ENCODE measurements around the gene ZBTB49. TPM values are rescaled to one million over a fixed set of nuclear protein-coding genes. Genes with fewer than 3 reads are reported as not detected.
"Not testable (repeated sequence)": the region's sequence is repeated elsewhere in the genome, so short reads cannot be mapped to it uniquely, and the experiment has no call there.

ZBTB49 gene
- total RNA-seq, 3 donors from 2014 or later (not counting 1 experiment from before 2014, with no cell fraction given): 19.3 to 36.5 (median 30.0) TPM

DNA sequence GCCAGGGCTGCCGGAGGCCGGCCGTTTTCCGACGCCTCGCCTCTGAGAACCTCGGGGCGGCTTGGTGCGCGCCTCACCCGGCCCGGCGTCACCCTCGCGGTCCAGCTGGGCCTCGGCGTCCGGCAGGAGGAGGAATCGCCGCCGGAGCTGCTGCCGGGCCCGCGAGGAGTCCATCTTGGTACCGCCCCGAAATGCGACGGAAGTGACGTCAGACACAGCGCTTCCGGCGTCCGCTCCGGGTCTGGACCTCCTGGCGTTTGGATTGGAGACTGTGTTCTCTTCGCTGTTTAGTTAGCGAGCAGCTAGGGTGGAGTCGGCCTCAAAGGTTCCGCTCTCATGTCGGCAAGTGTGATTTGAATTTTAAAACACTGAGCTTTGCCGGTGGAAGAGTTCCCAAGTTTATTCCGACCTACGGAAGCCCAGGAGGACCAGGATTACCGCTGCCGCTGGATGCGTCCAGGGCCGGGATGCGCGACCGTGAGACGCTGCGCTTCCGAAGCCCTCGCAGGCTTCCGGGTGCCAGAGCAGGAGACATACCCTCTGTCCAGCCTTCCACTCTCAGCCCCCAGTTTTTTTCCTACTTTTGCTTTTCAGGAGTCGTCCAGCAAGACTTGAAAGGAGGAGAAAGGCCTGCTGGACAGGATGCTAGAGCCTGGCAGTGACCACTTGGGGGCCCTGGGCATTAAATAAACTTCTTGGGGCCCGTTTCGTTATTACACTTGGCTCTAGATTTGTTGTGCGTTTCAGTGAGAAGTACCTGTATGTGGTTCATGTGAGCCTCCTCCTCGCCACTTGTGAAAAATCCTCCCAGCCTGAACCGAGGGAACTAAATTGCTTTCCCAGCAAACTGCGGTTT, 41.8 kb upstream of the ZBTB49 start, which contains the start of gene TMEM128:
TMEM128 (minus strand) TSS at position 195 of the 856 bp plus-strand sequence; CDS start at position 174, 21 bp downstream.
- H3K27me3 Mint-ChIP-seq (ENCODE audit: low read depth in 2 of 2): no peaks in the 10 kb centered on the region
- peak within 1 kb of the TSS; percentile 68 for H3K4me3 ChIP-seq (ENCODE audit: low read length)
- H3K4me1 Mint-ChIP-seq: peaks cover 21 to 36% of the 10 kb centered on the region in 2 donors
- peaks cover 18% of the 10 kb centered on the region for H3K36me3 ChIP-seq (ENCODE audit: control insufficient read depth, insufficient read depth, low read length)
- no peaks in the 10 kb centered on the region for H3K27me3 ChIP-seq (ENCODE audit: control insufficient read depth, insufficient read depth, low read length)
- DNase-seq (peak; percentile 93 to 97), ATAC-seq (peak; percentile 94 to 97 (median 97))
- peak within 1 kb of the TSS; percentile 99 for H3K27ac Mint-ChIP-seq
- H3K27ac ChIP-seq (ENCODE audit: low read length): peak within 1 kb of the TSS; percentile 84
- intact Hi-C loops (cut with micrococcal nuclease): loop anchor here (1.0 kb wide), 1 partner anchor 42 kb away; the partner anchor contains the start of genes LYAR and ZBTB49
- peaks cover 12% of the 10 kb centered on the region for H3K4me1 ChIP-seq (ENCODE audit: control insufficient read depth, insufficient read depth, low read length)
- peak within 1 kb of the TSS; percentile 97 for H3K4me3 Mint-ChIP-seq
- H3K9me3 ChIP-seq (ENCODE audit: control insufficient read depth, insufficient read depth, low read length): no peaks in the 10 kb centered on the region
- peaks cover 8% of the 10 kb centered on the region for H3K36me3 Mint-ChIP-seq
- TF ChIP-seq, protein P1, sequence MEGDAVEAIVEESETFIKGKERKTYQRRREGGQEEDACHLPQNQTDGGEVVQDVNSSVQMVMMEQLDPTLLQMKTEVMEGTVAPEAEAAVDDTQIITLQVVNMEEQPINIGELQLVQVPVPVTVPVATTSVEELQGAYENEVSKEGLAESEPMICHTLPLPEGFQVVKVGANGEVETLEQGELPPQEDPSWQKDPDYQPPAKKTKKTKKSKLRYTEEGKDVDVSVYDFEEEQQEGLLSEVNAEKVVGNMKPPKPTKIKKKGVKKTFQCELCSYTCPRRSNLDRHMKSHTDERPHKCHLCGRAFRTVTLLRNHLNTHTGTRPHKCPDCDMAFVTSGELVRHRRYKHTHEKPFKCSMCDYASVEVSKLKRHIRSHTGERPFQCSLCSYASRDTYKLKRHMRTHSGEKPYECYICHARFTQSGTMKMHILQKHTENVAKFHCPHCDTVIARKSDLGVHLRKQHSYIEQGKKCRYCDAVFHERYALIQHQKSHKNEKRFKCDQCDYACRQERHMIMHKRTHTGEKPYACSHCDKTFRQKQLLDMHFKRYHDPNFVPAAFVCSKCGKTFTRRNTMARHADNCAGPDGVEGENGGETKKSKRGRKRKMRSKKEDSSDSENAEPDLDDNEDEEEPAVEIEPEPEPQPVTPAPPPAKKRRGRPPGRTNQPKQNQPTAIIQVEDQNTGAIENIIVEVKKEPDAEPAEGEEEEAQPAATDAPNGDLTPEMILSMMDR (IDR thresholded peaks at IDR 0.05): peak; percentile 16
- H3K9me3 Mint-ChIP-seq: no peaks in the 10 kb centered on the region
- 1% methylated on average over 62 of the region's 62 CpGs for WGBS (ENCODE audit: insufficient coverage)

DNA sequence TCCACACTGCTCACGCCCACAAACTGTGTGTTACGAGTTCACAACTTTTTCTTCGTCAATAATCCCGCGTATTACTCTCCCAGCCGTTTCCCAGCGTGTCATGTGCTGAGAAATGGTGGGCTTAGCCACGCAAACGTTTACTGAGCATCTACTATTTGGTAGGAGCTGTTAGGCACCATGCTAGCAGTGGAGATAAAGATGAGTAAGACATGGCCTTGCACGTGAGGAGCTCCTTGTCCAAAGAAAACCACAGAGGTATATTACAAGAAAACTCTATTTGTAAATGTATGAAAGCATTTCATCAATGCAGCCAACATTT, 41.2 kb upstream of the ZBTB49 start:
- intact Hi-C loops (cut with micrococcal nuclease): loop anchor here (1.0 kb wide), 1 partner anchor 41 kb away; the partner anchor contains the start of genes LYAR and ZBTB49
- H3K27me3 Mint-ChIP-seq (ENCODE audit: low read depth in 2 of 2): no peaks in the 10 kb centered on the region

DNA sequence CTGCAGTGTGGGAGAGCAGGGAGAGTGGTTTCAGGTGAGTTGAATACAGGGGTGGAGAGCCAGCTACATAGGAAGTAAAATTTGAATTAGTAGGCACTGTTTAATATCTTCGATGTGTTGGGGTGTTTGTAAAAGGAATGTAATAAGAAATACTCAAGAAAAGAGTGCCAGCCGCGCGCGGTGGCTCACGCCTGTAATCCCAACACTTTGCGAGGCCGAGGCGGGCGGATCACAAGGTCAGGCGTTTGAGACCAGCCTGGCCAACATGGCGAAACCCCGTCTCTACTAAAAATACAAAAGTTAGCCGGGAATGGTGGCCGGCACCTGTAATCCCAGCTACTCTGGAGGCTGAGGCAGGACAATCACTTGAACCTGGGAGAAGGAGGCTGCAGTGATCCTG, 40.7 kb upstream of the ZBTB49 start:
- H3K27me3 ChIP-seq (ENCODE audit: control insufficient read depth, insufficient read depth, low read length); H3K9me3 ChIP-seq (ENCODE audit: control insufficient read depth, insufficient read depth, low read length); H3K36me3 Mint-ChIP-seq; H3K36me3 ChIP-seq (ENCODE audit: control insufficient read depth, insufficient read depth, low read length); H3K27me3 Mint-ChIP-seq (ENCODE audit: low read depth in 2 of 2); H3K9me3 Mint-ChIP-seq; ATAC-seq; H3K4me3 Mint-ChIP-seq; intact Hi-C loops (cut with micrococcal nuclease); H3K27ac ChIP-seq (ENCODE audit: low read length); H3K4me3 ChIP-seq (ENCODE audit: low read length); DNase-seq: not testable (repeated sequence)
- peaks cover 12% of the 10 kb centered on the region for H3K4me1 ChIP-seq (ENCODE audit: control insufficient read depth, insufficient read depth, low read length)
- WGBS (ENCODE audit: insufficient coverage): 96% methylated on average over 15 of the region's 15 CpGs
- peak overlapping the region; percentile 99 for H3K27ac Mint-ChIP-seq
- H3K4me1 Mint-ChIP-seq: peaks cover 21 to 30% of the 10 kb centered on the region in 2 donors

More for the DNA sequence above, 41.2 kb upstream of the ZBTB49 start:
- Mint-ChIP-seq H3K4me3 (peak overlapping the region; percentile 97), H3K36me3 (peaks cover 2% of the 10 kb centered on the region), H3K27ac (peak overlapping the region; percentile 99), H3K4me1 (peaks cover 21 to 31% of the 10 kb centered on the region in 2 donors), H3K9me3 (no peaks in the 10 kb centered on the region)
- Histone ChIP-seq H3K4me3 (ENCODE audit: low read length) (peak overlapping the region; percentile 68), H3K9me3 (ENCODE audit: control insufficient read depth, insufficient read depth, low read length) (no peaks in the 10 kb centered on the region), H3K4me1 (ENCODE audit: control insufficient read depth, insufficient read depth, low read length) (peaks cover 12% of the 10 kb centered on the region), H3K36me3 (ENCODE audit: control insufficient read depth, insufficient read depth, low read length) (peaks cover 15% of the 10 kb centered on the region), H3K27me3 (ENCODE audit: control insufficient read depth, insufficient read depth, low read length) (no peaks in the 10 kb centered on the region), H3K27ac (ENCODE audit: low read length) (peak overlapping the region; percentile 84)
- 34% methylated on average over 10 of the region's 10 CpGs for WGBS (ENCODE audit: insufficient coverage)
- ATAC-seq (no peak), DNase-seq (no peak)
- TF ChIP-seq, protein P1 (IDR thresholded peaks at IDR 0.05): no peak

DNA sequence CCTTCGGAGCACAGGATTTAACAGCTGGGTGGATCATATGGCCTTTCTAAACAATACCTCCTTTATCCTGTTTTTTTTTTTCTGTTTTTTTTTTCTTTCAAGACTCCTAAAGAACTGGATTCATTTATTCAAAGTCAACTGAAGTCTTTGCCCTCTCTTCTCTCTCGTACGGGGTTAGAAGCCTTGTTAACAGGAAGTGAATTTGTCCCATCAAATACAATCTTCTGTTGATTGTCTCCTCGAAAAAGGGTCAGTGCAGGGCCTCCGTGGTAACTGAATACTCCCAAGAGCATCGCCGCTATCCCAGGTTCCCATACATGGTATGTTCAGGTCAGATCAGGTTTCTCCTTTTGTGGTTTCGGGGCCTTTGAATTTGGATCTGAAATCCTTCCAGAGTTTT, 40.2 kb upstream of the ZBTB49 start:
- no peak overlapping the region for H3K4me3 ChIP-seq (ENCODE audit: low read length)
- intact Hi-C loops (cut with micrococcal nuclease): no loop called here
- H3K36me3 Mint-ChIP-seq: no peaks in the 10 kb centered on the region
- peak overlapping the region in 1 of 2 donors; percentile 60 for H3K27ac Mint-ChIP-seq
- no peak overlapping the region for H3K27ac ChIP-seq (ENCODE audit: low read length)
- peaks cover 5% of the 10 kb centered on the region for H3K36me3 ChIP-seq (ENCODE audit: control insufficient read depth, insufficient read depth, low read length)
- WGBS (ENCODE audit: insufficient coverage): 96% methylated on average over 8 of the region's 8 CpGs
- H3K27me3 ChIP-seq (ENCODE audit: control insufficient read depth, insufficient read depth, low read length): no peaks in the 10 kb centered on the region
- peaks cover 0 to 3% of the 10 kb centered on the region in 2 donors for H3K27me3 Mint-ChIP-seq (ENCODE audit: low read depth in 2 of 2)
- ATAC-seq: no peak
- no peaks in the 10 kb centered on the region for H3K9me3 Mint-ChIP-seq
- DNase-seq: no peak
- peaks cover 12% of the 10 kb centered on the region for H3K4me1 ChIP-seq (ENCODE audit: control insufficient read depth, insufficient read depth, low read length)
- no peaks in the 10 kb centered on the region for H3K9me3 ChIP-seq (ENCODE audit: control insufficient read depth, insufficient read depth, low read length)
- TF ChIP-seq, protein P1 (IDR thresholded peaks at IDR 0.05): no peak
- H3K4me3 Mint-ChIP-seq: peak overlapping the region; percentile 26
- H3K4me1 Mint-ChIP-seq: peaks cover 21 to 30% of the 10 kb centered on the region in 2 donors

Measured in natural killer cell (primary cell).